C4-2B (cell line): ENCODE results near the gene SKA2.

ENCODE experiments used
- CTCF ChIP-seq: fragments of 450-650 bp; conservative IDR thresholded peaks from 2 replicates; pipeline ENCODE4 v1.5.1; 2017; ENCODE audit warnings: mild to moderate bottlenecking
- ZFX ChIP-seq: fragments of 450-650 bp; IDR thresholded peaks from 2 replicates; pipeline ENCODE4 v1.6.1; 2017

- TF ChIP-seq CTCF (no peak), ZFX (no peak)
Observed at GRCh38 chr17:59097876-59098275, 57.1 kb downstream of the SKA2 start.
